ENCODE results near the gene SLC8A1. TPM values are rescaled to one million over a fixed set of nuclear protein-coding genes. Genes with fewer than 3 reads are reported as not detected.
A peak's percentile ranks its signal among the peaks of the same experiment; 100 is the strongest.

SLC8A1 gene
- total RNA-seq, 1 experiment from 2014 or later: 1.7 TPM

- Histone ChIP-seq H2BK120ac (ENCODE audit: low read depth, low read length, poor library complexity, severe bottlenecking) (no peak overlapping the region), H2AK5ac (ENCODE audit: insufficient read length, low read length) (no peak overlapping the region), H3K23ac (ENCODE audit: insufficient read length, low read depth, low read length) (no peak overlapping the region), H2BK20ac (ENCODE audit: low read depth, low read length, poor library complexity, severe bottlenecking) (no peak overlapping the region), H3T11ph (ENCODE audit: low read length) (no peak overlapping the region), H2AFZ (ENCODE audit: low read length) (no peak overlapping the region), H3K9me3 (ENCODE audit: control insufficient read depth, low read depth, low read length) (no peaks in the 10 kb centered on the region), H3K27me3 (ENCODE audit: insufficient read depth, low read length) (no peaks in the 10 kb centered on the region), H3K56ac (ENCODE audit: insufficient read length, low read depth, low read length) (no peak overlapping the region), H2BK12ac (ENCODE audit: insufficient read length, low read depth, low read length) (no peak overlapping the region), H3K14ac (ENCODE audit: insufficient read depth, low read length) (no peak overlapping the region), H4K5ac (ENCODE audit: insufficient read length, low read depth, low read length) (no peak overlapping the region), H3K27ac (ENCODE audit: insufficient read length, low read depth, low read length) (no peak overlapping the region), H3K18ac (ENCODE audit: insufficient read length, low read depth, low read length) (no peak overlapping the region), H3K4me1 (ENCODE audit: insufficient read depth, low read length) (no peaks in the 10 kb centered on the region), H4K20me1 (ENCODE audit: control insufficient read depth, insufficient read depth, insufficient read length) (no peaks in the 10 kb centered on the region), H2BK15ac (ENCODE audit: low read depth, low read length) (no peak overlapping the region), H2BK5ac (ENCODE audit: insufficient read length, low read length) (no peak overlapping the region), H3K4ac (ENCODE audit: low read depth, low read length) (no peak overlapping the region), H3K4me2 (ENCODE audit: insufficient read depth, insufficient read length, low read length) (no peak overlapping the region), H4K91ac (ENCODE audit: insufficient read length, low read depth, low read length) (no peak overlapping the region), H4K8ac (replicated peaks; ENCODE audit: insufficient read length, low read depth, low read length) (no peak overlapping the region), H3K23me2 (ENCODE audit: insufficient read length, low read depth, low read length, poor library complexity, severe bottlenecking) (no peaks in the 10 kb centered on the region), H3K79me2 (ENCODE audit: insufficient read depth, low read length) (no peaks in the 10 kb centered on the region), H3K9ac (ENCODE audit: extremely low read depth, insufficient read length, low read length) (no peak overlapping the region), H3K79me1 (ENCODE audit: insufficient read depth, low read depth, low read length, poor library complexity, severe bottlenecking) (no peaks in the 10 kb centered on the region)
- Mint-ChIP-seq H3K27ac (peak overlapping the region in 1 of 3 experiments; percentile 34; a peak in 2 of 7 replicates), H3K4me1 (peaks cover 12 to 14% of the 10 kb centered on the region in 2 experiments), H3K9me3 (no peaks in the 10 kb centered on the region), H3K36me3 (ENCODE audit: insufficient read depth in 1 of 3, low read depth in 3 of 3) (no peaks in the 10 kb centered on the region), H3K4me3 (no peak overlapping the region), H3K27me3 (ENCODE audit: low read depth) (no peaks in the 10 kb centered on the region)
- no peak for DNase-seq
- no peak for TF ChIP-seq CTCF (conservative IDR thresholded peaks at IDR 0.05)
- no CpG with 5 or more reads among the region's 1 CpG for WGBS (ENCODE audit: extremely low coverage, insufficient read length, low lambda C conversion rate)
Measured at GRCh38 chr2:40128796-40129195, 323.1 kb downstream of the SLC8A1 start.

Data from H9 (cell line).